ENCODE data around the gene OPA3. TPM values are rescaled to one million over a fixed set of nuclear protein-coding genes. Genes with fewer than 3 reads are reported as not detected.

OPA3 gene
- total and polyA plus RNA-seq, 10 of the 15 experiments (the other 5 are each of a cell fraction or from before 2014, with no cell fraction given) = 2.2 to 24.3 (median 13.3) TPM

DNA sequence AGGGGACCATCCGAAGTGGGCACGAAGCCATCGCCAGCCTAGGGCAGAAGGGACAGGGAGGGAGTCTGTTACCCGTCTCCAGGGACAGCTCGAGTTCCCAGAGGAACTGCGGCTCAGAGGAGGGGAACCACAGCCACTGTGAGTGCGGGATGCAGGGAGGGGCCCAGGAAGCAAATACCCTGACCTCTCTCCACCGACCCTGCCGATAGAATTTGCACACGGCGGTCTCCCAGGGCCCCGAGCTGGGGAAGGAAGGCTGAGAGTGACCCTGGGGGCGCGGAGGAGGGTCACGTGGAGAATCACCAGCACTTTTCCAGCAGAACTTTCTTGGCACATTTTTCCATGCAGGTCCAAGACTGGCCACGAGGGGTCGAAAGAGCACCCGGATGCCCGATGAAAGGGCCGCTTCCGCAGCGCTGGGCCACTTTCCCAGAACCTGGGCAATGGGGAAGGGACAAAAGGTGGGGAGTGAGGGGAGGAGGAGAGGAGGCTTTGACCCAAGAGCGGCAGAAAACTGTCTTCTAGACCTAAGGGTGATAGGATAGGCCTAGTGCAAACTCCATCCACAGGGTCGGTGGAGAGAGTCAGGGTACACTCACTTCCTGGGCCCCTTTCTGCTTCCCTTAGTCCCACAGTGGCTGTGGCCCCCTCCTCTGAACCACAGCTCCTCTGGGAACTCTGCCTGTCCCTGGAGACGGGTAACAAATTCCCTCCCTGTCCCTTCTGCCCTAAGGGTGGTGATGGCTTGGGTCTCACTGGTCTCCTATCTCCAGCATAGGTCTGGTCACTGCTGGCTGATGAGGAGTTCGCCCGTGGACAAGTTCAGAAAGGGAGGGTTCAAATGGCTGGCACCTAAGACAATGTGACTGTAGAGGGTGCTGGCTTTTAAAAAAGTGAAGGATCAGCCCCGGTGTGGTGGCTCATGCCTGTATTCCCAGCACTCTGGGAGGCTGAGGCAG lies 22.7 kb upstream of the OPA3 start (continued):
- TF ChIP-seq, protein P1, sequence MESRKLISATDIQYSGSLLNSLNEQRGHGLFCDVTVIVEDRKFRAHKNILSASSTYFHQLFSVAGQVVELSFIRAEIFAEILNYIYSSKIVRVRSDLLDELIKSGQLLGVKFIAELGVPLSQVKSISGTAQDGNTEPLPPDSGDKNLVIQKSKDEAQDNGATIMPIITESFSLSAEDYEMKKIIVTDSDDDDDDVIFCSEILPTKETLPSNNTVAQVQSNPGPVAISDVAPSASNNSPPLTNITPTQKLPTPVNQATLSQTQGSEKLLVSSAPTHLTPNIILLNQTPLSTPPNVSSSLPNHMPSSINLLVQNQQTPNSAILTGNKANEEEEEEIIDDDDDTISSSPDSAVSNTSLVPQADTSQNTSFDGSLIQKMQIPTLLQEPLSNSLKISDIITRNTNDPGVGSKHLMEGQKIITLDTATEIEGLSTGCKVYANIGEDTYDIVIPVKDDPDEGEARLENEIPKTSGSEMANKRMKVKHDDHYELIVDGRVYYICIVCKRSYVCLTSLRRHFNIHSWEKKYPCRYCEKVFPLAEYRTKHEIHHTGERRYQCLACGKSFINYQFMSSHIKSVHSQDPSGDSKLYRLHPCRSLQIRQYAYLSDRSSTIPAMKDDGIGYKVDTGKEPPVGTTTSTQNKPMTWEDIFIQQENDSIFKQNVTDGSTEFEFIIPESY (IDR thresholded peaks at IDR 0.05) = no peak
- TF ChIP-seq ZSCAN29 (IDR thresholded peaks at IDR 0.05) (no peak), TCF3 (IDR thresholded peaks at IDR 0.05; ENCODE audit: borderline replicate concordance, insufficient read depth, low read depth, low read length) (no peak), BMI1 (IDR thresholded peaks at IDR 0.05; ENCODE audit: borderline replicate concordance) (no peak), RBBP5 (conservative IDR thresholded peaks at IDR 0.05) (no peak), EGR1 (IDR thresholded peaks at IDR 0.05; ENCODE audit: borderline replicate concordance in 1 of 2, low read depth in 2 of 2, low read length in 2 of 2) (no peak), TCF7 (IDR thresholded peaks at IDR 0.05; ENCODE audit: borderline replicate concordance) (no peak), NFIC (IDR thresholded peaks at IDR 0.05; ENCODE audit: low read depth, low read length) (no peak), SP1 (IDR thresholded peaks at IDR 0.05; ENCODE audit: low read depth, low read length) (no peak), JUND (IDR thresholded peaks at IDR 0.05; ENCODE audit: low read depth, low read length) (no peak), ZNF217 (IDR thresholded peaks at IDR 0.05) (no peak), BRCA1 (IDR thresholded peaks at IDR 0.05; ENCODE audit: low read depth, low read length) (no peak), SIN3A (IDR thresholded peaks at IDR 0.05; ENCODE audit: low read depth, low read length) (no peak), KAT2A (conservative IDR thresholded peaks at IDR 0.05; ENCODE audit: control insufficient read depth, low read depth, low read length) (no peak), CREM (IDR thresholded peaks at IDR 0.05; ENCODE audit: low read depth) (no peak), KDM1A (IDR thresholded peaks at IDR 0.05; ENCODE audit: borderline replicate concordance) (no peak), SIX5 (IDR thresholded peaks at IDR 0.05; ENCODE audit: low read depth, low read length, severe bottlenecking) (no peak), SUZ12 (IDR thresholded peaks at IDR 0.05; ENCODE audit: unreplicated experiment) (no peak), SMC3 (IDR thresholded peaks at IDR 0.05; ENCODE audit: borderline replicate concordance, low read length) (peak; percentile 79), PAX8 (IDR thresholded peaks at IDR 0.05) (no peak), NR2C1 (IDR thresholded peaks at IDR 0.05) (no peak), SUPT20H (IDR thresholded peaks at IDR 0.05; ENCODE audit: borderline replicate concordance, control insufficient read depth, low read depth, low read length) (no peak)
- TF ChIP-seq, protein P2, sequence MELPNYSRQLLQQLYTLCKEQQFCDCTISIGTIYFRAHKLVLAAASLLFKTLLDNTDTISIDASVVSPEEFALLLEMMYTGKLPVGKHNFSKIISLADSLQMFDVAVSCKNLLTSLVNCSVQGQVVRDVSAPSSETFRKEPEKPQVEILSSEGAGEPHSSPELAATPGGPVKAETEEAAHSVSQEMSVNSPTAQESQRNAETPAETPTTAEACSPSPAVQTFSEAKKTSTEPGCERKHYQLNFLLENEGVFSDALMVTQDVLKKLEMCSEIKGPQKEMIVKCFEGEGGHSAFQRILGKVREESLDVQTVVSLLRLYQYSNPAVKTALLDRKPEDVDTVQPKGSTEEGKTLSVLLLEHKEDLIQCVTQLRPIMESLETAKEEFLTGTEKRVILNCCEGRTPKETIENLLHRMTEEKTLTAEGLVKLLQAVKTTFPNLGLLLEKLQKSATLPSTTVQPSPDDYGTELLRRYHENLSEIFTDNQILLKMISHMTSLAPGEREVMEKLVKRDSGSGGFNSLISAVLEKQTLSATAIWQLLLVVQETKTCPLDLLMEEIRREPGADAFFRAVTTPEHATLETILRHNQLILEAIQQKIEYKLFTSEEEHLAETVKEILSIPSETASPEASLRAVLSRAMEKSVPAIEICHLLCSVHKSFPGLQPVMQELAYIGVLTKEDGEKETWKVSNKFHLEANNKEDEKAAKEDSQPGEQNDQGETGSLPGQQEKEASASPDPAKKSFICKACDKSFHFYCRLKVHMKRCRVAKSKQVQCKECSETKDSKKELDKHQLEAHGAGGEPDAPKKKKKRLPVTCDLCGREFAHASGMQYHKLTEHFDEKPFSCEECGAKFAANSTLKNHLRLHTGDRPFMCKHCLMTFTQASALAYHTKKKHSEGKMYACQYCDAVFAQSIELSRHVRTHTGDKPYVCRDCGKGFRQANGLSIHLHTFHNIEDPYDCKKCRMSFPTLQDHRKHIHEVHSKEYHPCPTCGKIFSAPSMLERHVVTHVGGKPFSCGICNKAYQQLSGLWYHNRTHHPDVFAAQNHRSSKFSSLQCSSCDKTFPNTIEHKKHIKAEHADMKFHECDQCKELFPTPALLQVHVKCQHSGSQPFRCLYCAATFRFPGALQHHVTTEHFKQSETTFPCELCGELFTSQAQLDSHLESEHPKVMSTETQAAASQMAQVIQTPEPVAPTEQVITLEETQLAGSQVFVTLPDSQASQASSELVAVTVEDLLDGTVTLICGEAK (IDR thresholded peaks at IDR 0.05; ENCODE audit: borderline replicate concordance) = no peak
- TF ChIP-seq, protein P3, sequence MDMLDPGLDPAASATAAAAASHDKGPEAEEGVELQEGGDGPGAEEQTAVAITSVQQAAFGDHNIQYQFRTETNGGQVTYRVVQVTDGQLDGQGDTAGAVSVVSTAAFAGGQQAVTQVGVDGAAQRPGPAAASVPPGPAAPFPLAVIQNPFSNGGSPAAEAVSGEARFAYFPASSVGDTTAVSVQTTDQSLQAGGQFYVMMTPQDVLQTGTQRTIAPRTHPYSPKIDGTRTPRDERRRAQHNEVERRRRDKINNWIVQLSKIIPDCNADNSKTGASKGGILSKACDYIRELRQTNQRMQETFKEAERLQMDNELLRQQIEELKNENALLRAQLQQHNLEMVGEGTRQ (IDR thresholded peaks at IDR 0.05; ENCODE audit: borderline replicate concordance, low read depth, low read length) = no peak; the same call in 1 of the 2 replicates

All from GM12878 (cell line).